Measurements from ENCODE around the gene USO1.
"Not testable (repeated sequence)": the region's sequence is repeated elsewhere in the genome, so short reads cannot be mapped to it uniquely, and the experiment has no call there.

USO1 gene

GRCh38 chr4:75779105-75779757 lies 54.9 kb downstream of the USO1 start:
- DNase-seq: no peak

- DNase-seq: no peak
Observed at GRCh38 chr4:75781305-75781704, 56.9 kb downstream of the USO1 start.

GRCh38 chr4:75786526-75786925 lies 62.1 kb downstream of the USO1 start:
- DNase-seq: no peak

DNA sequence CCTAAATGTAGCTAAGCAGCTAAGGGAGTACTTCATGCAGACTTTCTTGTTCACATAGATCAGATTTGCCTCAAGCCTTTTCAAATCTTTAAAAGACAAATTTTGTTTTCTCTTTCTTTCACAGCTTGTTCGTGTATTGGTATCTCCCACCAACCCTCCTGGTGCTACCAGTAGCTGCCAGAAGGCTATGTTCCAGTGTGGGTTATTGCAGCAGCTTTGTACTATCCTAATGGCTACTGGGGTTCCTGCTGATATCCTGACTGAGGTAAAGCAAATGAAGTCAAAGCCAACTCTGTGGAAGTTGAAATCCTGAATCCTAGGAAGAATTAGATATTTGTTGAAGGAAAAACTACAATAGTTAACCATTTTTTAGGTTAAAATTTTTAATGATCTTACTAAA lies 62.6 kb downstream of the USO1 start:
- no peak for DNase-seq

- DNase-seq: no peak
Observed at GRCh38 chr4:75790024-75790423, 65.6 kb downstream of the USO1 start.

DNA sequence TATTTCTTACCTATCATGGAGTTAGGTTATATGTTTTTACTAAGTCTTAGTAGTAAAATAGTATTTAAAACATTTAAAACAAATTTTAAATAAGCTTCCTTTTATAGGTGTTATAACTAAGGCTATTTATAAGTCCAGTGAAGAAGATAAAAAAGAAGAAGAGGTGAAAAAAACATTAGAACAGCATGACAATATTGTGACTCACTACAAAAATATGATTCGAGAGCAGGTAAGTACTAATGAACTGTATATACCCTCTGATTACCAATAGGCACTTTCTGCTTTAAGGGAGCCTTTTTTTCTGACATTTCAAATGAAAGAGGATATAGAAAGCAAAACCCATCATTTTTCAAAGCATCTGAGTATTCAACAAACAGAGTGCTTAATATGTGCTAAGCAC lies 76.6 kb downstream of the USO1 start:
- DNase-seq: no peak

DNA sequence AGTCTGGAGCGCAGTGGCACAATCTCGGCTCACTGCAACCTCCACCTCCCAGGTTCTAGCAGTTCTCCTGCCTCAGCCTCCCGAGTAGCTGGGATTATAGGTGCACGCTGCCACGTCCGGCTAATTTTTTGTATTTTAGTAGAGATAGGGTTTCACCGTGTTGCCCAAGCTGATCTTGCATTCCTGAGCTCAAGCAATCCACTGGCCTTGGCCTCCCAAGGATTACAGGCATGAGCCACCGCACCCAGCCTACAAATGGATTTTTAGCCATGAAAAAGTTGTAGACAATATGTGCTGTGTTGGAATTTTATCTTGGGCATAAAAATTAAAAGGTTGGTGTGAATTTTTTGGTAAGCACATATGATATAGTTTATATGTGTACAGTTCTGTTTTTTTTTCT lies 81.7 kb downstream of the USO1 start:
- not testable (repeated sequence) for DNase-seq

DNA sequence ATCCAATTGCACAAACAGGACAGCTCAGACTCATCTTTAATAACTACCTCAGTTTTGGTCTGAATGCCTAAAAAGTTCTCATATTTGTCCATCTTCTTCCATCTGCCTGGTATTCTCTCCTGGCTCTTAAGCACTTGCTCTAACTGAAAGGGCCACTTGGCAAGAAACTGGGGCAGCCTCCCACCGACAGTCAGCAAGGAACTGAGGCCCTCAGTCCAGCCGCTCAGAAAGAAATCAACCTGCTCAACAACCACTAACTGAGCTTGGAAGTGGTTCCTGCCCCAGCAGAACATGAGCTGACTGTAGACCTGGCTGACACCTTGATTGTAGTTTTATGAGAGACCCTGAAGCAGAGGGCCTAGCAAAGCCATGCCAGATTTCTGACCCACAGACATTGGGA lies 93.5 kb downstream of the USO1 start:
- DNase-seq: no peak

GRCh38 chr4:75819121-75819520 lies 94.7 kb downstream of the USO1 start:
- DNase-seq: no peak

GRCh38 chr4:75820197-75820596 lies 95.8 kb downstream of the USO1 start:
- DNase-seq: no peak

- DNase-seq: no peak
Observed at GRCh38 chr4:75820676-75821075, 96.3 kb downstream of the USO1 start.

DNA sequence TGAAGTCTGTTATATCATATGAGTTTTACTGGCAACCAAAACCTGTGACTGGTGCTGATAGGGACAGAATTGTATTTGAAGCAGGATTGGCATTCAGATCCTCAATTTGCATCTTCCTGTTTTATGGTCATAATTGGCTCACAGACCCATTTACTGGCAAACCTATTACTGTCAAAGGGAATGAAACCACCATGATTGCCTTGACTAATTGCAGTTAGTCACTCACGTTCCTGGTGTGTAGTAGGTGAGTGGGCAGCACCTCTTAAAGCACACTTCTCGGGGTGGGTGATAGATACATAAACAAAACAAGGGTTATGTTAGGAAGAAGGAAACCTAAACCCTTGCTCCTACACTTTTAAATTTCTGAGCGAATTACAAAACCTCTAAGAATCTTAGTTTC lies 96.8 kb downstream of the USO1 start:
- no peak for DNase-seq

- no peak for DNase-seq
Observed at GRCh38 chr4:75821966-75822365, 97.6 kb downstream of the USO1 start.

- no peak for DNase-seq
Observed at GRCh38 chr4:75822416-75822815, 98.0 kb downstream of the USO1 start.

GRCh38 chr4:75823812-75824211 lies 99.4 kb downstream of the USO1 start:
- DNase-seq: no peak

DNA sequence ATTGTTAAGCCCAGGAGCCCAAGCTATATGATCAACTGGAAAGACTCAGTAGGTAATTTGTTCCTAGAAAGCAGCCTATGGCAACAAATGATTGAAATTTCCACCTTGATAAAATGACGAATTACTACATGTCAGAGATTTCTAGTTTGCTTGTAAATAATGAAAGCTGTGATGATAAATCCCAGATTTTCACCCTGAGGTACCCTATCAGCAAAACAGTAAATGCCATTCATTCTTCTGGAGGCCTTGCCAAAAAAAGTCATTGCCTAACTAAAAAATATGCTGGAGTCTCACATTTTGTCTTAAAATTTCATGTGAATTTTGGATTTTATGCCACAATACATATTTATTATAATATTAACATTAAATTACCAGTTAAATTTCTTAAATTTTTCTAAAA lies 106.5 kb downstream of the USO1 start:
- no peak for DNase-seq

- no peak for DNase-seq
Observed at GRCh38 chr4:75831856-75832405, 107.6 kb downstream of the USO1 start.

GRCh38 chr4:75834095-75834771 lies 109.9 kb downstream of the USO1 start:
- DNase-seq: no peak

- DNase-seq: no peak
Observed at GRCh38 chr4:75834772-75835154, 110.4 kb downstream of the USO1 start.

DNA sequence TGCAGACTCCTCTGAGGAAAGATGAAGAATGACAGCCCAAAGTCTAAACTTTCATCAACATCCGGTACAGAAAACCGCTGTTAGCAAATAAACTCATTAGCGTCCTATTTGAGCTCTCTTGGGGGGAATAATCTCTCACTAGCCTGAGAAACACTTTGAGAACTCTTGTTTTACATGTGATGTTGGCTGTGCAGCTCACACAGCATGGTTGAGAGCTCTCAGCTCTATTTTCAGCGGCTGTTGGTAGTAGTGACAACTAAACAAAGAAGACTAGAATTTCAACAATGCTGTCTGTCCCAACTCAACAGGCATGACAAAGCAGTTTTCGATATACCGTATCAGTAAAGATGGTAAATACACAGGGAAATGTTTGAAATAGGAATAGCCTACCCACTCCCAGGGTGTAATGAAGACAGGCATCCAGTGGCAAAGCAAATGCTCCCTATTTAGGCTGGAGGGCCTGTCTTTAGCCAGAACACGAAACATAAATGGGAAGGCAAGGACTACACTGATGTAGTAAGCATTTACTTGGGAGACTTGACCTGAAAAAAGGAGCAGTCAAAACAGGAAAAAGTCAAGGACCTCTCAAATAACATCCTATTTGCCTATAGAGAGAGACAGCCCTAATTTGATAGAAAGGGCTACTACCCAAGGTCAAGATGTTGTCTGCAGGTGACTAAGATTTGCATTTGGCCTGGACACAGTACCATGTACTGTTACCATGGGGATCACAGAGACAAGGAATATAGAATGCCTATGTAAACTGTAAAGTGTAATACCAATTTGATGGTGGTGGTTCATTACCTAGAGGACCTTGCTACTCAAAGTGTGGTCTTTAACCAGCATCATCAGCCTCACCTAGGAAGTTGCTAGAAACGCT lies 117.5 kb downstream of the USO1 start:
- DNase-seq: no peak

DNA sequence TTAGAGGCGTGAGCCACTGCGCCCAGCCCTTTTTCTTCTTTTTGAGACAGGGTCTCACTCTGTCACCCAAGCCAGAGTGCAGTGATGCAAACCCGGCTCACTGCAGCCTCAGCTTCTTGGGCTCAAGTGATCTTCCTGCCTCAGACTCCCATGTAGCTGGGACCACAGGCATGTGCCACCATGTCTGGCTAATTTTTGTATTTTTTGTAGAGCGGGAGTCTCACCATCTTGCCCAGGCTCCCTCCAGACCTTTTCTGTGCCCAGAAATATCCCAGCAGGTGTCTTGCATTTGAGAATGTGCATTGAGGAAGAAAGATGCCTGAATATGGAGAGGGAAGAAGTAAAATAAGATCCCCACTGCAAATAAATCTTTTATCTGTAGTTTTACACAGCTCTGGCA lies 119.2 kb downstream of the USO1 start:
- DNase-seq: no peak

GRCh38 chr4:75844151-75844662 lies 119.8 kb downstream of the USO1 start:
- no peak for DNase-seq

DNA sequence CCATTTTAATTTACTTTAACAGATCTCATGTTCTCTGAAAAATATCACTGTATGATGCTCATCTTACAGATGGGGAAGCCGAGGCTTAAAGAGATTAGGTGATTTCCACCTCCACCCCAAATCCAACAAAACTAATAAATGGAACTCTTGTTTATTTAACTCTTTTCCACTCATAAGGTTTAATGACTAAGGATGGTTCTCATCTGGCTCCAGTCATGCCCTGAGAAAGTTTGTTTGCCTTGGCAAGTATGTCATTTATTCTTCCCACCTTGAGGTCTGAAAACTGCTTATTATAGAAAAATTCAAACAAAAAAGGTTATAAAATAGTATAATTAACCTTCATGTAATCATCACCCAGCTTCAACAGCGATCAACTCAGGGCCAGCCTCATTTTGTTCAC lies 121.6 kb downstream of the USO1 start:
- DNase-seq: no peak
